GM12878 (cell line): Measurements from ENCODE around the gene SIK1. TPM values are rescaled to one million over a fixed set of nuclear protein-coding genes. Genes with fewer than 3 reads are reported as not detected.
"Not testable (repeated sequence)": the region's sequence is repeated elsewhere in the genome, so short reads cannot be mapped to it uniquely, and the experiment has no call there.

Source experiments
- ATAC-seq: fragments of 200-7000 bp; cut with Tn5 transposase; 3 replicates; pipeline ENCODE4 v1.9.1; 2020; ENCODE audit warnings: mild to moderate bottlenecking, moderate library complexity
- BruUV-seq: library from RNA; stranded (reverse); fragments of 400-500 nt; replicated peaks from 2 replicates; lab custom pipeline; 2021; lab: Mats Ljungman, UMichigan
- CTCF ChIA-PET: fragments of 300-600 bp; sonication (Branson Sonifier 250); formaldehyde crosslinking; extraction: SDS; loops from one replicate; lab custom pipeline; 2021; ENCODE audit warnings: inconsistent platforms; lab: Yijun Ruan, JAX
- POLR2A ChIA-PET: fragments of 350-600 bp; formaldehyde crosslinking; extraction: SDS; loops from one replicate; lab custom pipeline; 2021; ENCODE audit warnings: inconsistent platforms; lab: Charles Lee
- RAD21 ChIA-PET: fragments of 300-600 bp; sonication (Branson Sonifier 250); formaldehyde crosslinking; loops from one replicate; lab custom pipeline; 2023; ENCODE audit warnings: antibody characterized with exemption; ENCODE audit not compliant: unreplicated experiment; lab: Charles Lee
- SMC1A ChIA-PET: fragments of 300-600 bp; sonication (Branson Sonifier 250); formaldehyde crosslinking; loops from one replicate; lab custom pipeline; 2023; ENCODE audit not compliant: unreplicated experiment, uncharacterized antibody; lab: Charles Lee
- DNase-seq: peaks from one replicate; pipeline ENCODE4 v3.0.0-alpha.2; 2011; ENCODE audit warnings: low read depth, low spot score
- FAIRE-seq: peaks from 3 replicates; lab custom pipeline; 2011; peaks lifted over from hg19 to GRCh38; lab: Jason Lieb, UNC
- H2AFZ ChIP-seq: 2 replicates; pipeline ENCODE4 v1.6.0; 2011; ENCODE audit warnings: low read depth, low read length, control low read depth; ENCODE audit not compliant: control insufficient read depth
- H3K27ac ChIP-seq: 2 replicates; pipeline ENCODE4 v1.5.1; 2011; ENCODE audit warnings: control low read depth; ENCODE audit not compliant: control insufficient read depth, insufficient read depth
- H3K27me3 ChIP-seq, 2 experiments: replicated peaks in 1 of 2; 2 replicates each; pipeline versions ENCODE4 v1.6.0 to v1.6.1; 2011; ENCODE audit warnings: low read length in 1 of 2; ENCODE audit not compliant: control insufficient read depth in 2 of 2, insufficient read depth in 2 of 2
- H3K36me3 ChIP-seq, 2 experiments: 2 replicates each; pipeline ENCODE4 v1.5.1; 2011; ENCODE audit warnings: low read length in 1 of 2; ENCODE audit not compliant: control insufficient read depth in 2 of 2, insufficient read depth in 2 of 2
- H3K4me1 ChIP-seq: 2 replicates; pipeline ENCODE4 v1.6.1; 2011; ENCODE audit warnings: mild to moderate bottlenecking, low read length, moderate library complexity, mixed read lengths; ENCODE audit not compliant: control insufficient read depth, insufficient read depth
- H3K4me2 ChIP-seq: 2 replicates; pipeline ENCODE4 v1.6.0; 2011; ENCODE audit warnings: control low read depth; ENCODE audit not compliant: control insufficient read depth, insufficient read depth
- H3K4me3 ChIP-seq: fragments of 200-600 bp; sonication (generic); 2 replicates; pipeline ENCODE4 v1.5.1; 2016
- H3K79me2 ChIP-seq: 2 replicates; pipeline ENCODE4 v1.6.0; 2011; ENCODE audit warnings: low read length; ENCODE audit not compliant: control insufficient read depth, insufficient read depth
- H3K9ac ChIP-seq: 2 replicates; pipeline ENCODE4 v1.8.0; 2011; ENCODE audit warnings: low read length, control low read depth, mixed read lengths; ENCODE audit not compliant: control insufficient read depth, insufficient read depth
- H3K9me3 ChIP-seq: replicated peaks from 3 replicates; pipeline ENCODE4 v1.5.1; 2011; ENCODE audit warnings: mild to moderate bottlenecking, low read length; ENCODE audit not compliant: control insufficient read depth, insufficient read depth
- H4K20me1 ChIP-seq: 2 replicates; pipeline ENCODE4 v1.6.0; 2011; ENCODE audit not compliant: control insufficient read depth, insufficient read depth
- WGBS: methylation state at CpG from one replicate; pipeline ENCODE4 v1.1.6; 2016; ENCODE audit warnings: low lambda C conversion rate; ENCODE audit not compliant: insufficient replicate concordance, insufficient coverage; ENCODE audit errors: missing lambda C conversion rate; 5-methylcytosine and 5-hydroxymethylcytosine counted together
- in situ Hi-C: fragments of 300-500 bp; cut with MboI; formaldehyde crosslinking; loops from 9 replicates; pipeline ENCODE4 v1.14.3; 2018; ENCODE audit warnings: mixed read lengths
- intact Hi-C: fragments of 100-400 bp; cut with micrococcal nuclease; formaldehyde crosslinking; loops from one replicate; pipeline ENCODE4 v1.14.2; 2022; ENCODE audit not compliant: unreplicated experiment
- polyA plus RNA-seq, 11 experiments: library from polyadenylated mRNA; depleted of rRNA in 4 of 11; unstranded in 6 of 11; stranded (reverse) in 5 of 11; fragments of >200 nt; fragmentation: Nextera tagmentation in 4 of 11; fragmentation: Illumina TruSeq in 1 of 11; extraction: Ambion mirVana in 4 of 11; extraction: Trizol in 1 of 11; gene quantifications; 1 replicate in 1 of 11; 2 replicates in 10 of 11; pipeline versions ENCODE4 v1.2.1 to v1.2.3, GENCODE V29; 2011 to 2016; ENCODE audit warnings: inconsistent platforms in 2 of 11, missing spikeins in 2 of 11, low read depth in 1 of 11
- total RNA-seq, 4 experiments: library from RNA; depleted of rRNA in 3 of 4; stranded (reverse); fragments of >200 nt in 3 of 4; fragmentation: Illumina TruSeq in 1 of 4; extraction: Trizol in 1 of 4; gene quantifications; 2 replicates each; pipeline versions ENCODE4 v1.2.1 to v1.2.3, GENCODE V29; 2013 to 2021

The SIK1 gene
- total and polyA plus RNA-seq, 10 of the 15 experiments (the other 5 are each of a cell fraction or from before 2014, with no cell fraction given): 0.03 to 7.3 (median 2.1) TPM; not detected in 2

GRCh38 chr21:43403651-43404430 lies 23.1 kb downstream of the SIK1 start:
- WGBS: 20% methylated on average over 1 of the region's 22 CpGs
- RAD21 ChIA-PET, H3K4me1 ChIP-seq, H3K4me3 ChIP-seq, SMC1A ChIA-PET, H3K79me2 ChIP-seq, ATAC-seq, H3K9me3 ChIP-seq, POLR2A ChIA-PET, H3K27me3 ChIP-seq, DNase-seq, H3K4me2 ChIP-seq, H3K9ac ChIP-seq, CTCF ChIA-PET, in situ Hi-C loops, H3K27ac ChIP-seq, H2AFZ ChIP-seq, BruUV-seq, intact Hi-C loops, H3K36me3 ChIP-seq, FAIRE-seq, H4K20me1 ChIP-seq: not testable (repeated sequence)

GRCh38 chr21:43401125-43401524 lies 25.8 kb downstream of the SIK1 start:
- H3K79me2 ChIP-seq, H3K4me2 ChIP-seq, H3K36me3 ChIP-seq, RAD21 ChIA-PET, H3K4me1 ChIP-seq, POLR2A ChIA-PET, FAIRE-seq, CTCF ChIA-PET, BruUV-seq, H3K9me3 ChIP-seq, H4K20me1 ChIP-seq, SMC1A ChIA-PET, H3K27ac ChIP-seq, DNase-seq, in situ Hi-C loops, H2AFZ ChIP-seq, H3K9ac ChIP-seq, H3K27me3 ChIP-seq, ATAC-seq, H3K4me3 ChIP-seq, intact Hi-C loops: not testable (repeated sequence)
- no CpG with 5 or more reads among the region's 11 CpGs for WGBS

- ATAC-seq (peak; percentile 80), FAIRE-seq (peak; percentile 7)
- H3K36me3 ChIP-seq, in situ Hi-C loops, SMC1A ChIA-PET, H3K4me1 ChIP-seq, DNase-seq, RAD21 ChIA-PET, H4K20me1 ChIP-seq, POLR2A ChIA-PET, H3K27me3 ChIP-seq, BruUV-seq, H3K4me3 ChIP-seq, CTCF ChIA-PET, H3K79me2 ChIP-seq, H3K9ac ChIP-seq, H3K9me3 ChIP-seq, H3K27ac ChIP-seq, H2AFZ ChIP-seq, intact Hi-C loops, H3K4me2 ChIP-seq: not testable (repeated sequence)
- no CpG with 5 or more reads among the region's 15 CpGs for WGBS
These were observed 27.3 kb downstream of the SIK1 start for GRCh38 chr21:43399595-43400015.

- H3K36me3 ChIP-seq, SMC1A ChIA-PET, H3K4me3 ChIP-seq, H3K27me3 ChIP-seq, H3K79me2 ChIP-seq, H2AFZ ChIP-seq, H3K9me3 ChIP-seq, H3K4me1 ChIP-seq, in situ Hi-C loops, DNase-seq, H3K9ac ChIP-seq, H3K4me2 ChIP-seq, CTCF ChIA-PET, H3K27ac ChIP-seq, RAD21 ChIA-PET, intact Hi-C loops, H4K20me1 ChIP-seq, POLR2A ChIA-PET, BruUV-seq: not testable (repeated sequence)
- ATAC-seq (peak; percentile 79), FAIRE-seq (peak; percentile 7)
- WGBS: no CpG with 5 or more reads among the region's 28 CpGs
These were observed 27.8 kb downstream of the SIK1 start for GRCh38 chr21:43399136-43399535.
